ENCODE measurements around the gene FBXO24. TPM values are rescaled to one million over a fixed set of nuclear protein-coding genes. Genes with fewer than 3 reads are reported as not detected.

FBXO24 gene
- total and polyA plus RNA-seq, 9 of the 15 experiments (the other 6 are each of a cell fraction or from before 2014, with no cell fraction given) = 0.17 to 0.95 (median 0.50) TPM

GRCh38 chr7:100556541-100556940, 29.6 kb upstream of the FBXO24 start (continued):
- TF ChIP-seq NELFE (IDR thresholded peaks at IDR 0.05; ENCODE audit: insufficient read depth, insufficient read length) (no peak), NR1H2 (CRISPR knock-in tag; IDR thresholded peaks at IDR 0.05) (no peak), ZNF384 (IDR thresholded peaks at IDR 0.05; ENCODE audit: low read depth, low read length) (no peak), NR4A1 (CRISPR knock-in tag; IDR thresholded peaks at IDR 0.05) (no peak), NR4A1 (tag; IDR thresholded peaks at IDR 0.05) (no peak), FOXK1 (CRISPR knock-in tag; IDR thresholded peaks at IDR 0.05; ENCODE audit: borderline replicate concordance) (no peak), ZBTB17 (CRISPR knock-in tag; IDR thresholded peaks at IDR 0.05) (0 out of 2 replicates have a peak, but pooled peaks have one; percentile 65), ZNF76 (CRISPR knock-in tag; IDR thresholded peaks at IDR 0.05; ENCODE audit: borderline replicate concordance) (no peak), MAFG (tag; conservative IDR thresholded peaks at IDR 0.05) (peak; percentile 82), PTBP1 (IDR thresholded peaks at IDR 0.05; ENCODE audit: low read depth, low read length) (no peak), SETDB1 (IDR thresholded peaks at IDR 0.05; ENCODE audit: low read length) (no peak), MTA3 (IDR thresholded peaks at IDR 0.05; ENCODE audit: borderline replicate concordance) (no peak), MCM5 (IDR thresholded peaks at IDR 0.05; ENCODE audit: low read depth) (no peak), ZBTB7A (IDR thresholded peaks at IDR 0.05; ENCODE audit: borderline replicate concordance, control insufficient read depth, low read depth, low read length) (no peak), THRAP3 (IDR thresholded peaks at IDR 0.05; ENCODE audit: borderline replicate concordance) (no peak), POLR3G (IDR thresholded peaks at IDR 0.05; ENCODE audit: extremely low read depth, insufficient read length, insufficient replicate concordance) (no peak), MYNN (IDR thresholded peaks at IDR 0.05) (no peak), MYNN (CRISPR knock-in tag; IDR thresholded peaks at IDR 0.05) (no peak), STAT5B (CRISPR knock-in tag; IDR thresholded peaks at IDR 0.05) (no peak), PHB (CRISPR knock-in tag; IDR thresholded peaks at IDR 0.05) (no peak), ZNF695 (CRISPR knock-in tag; IDR thresholded peaks at IDR 0.05) (no peak), TSC22D4 (tag; IDR thresholded peaks at IDR 0.05) (no peak), ZNF398 (CRISPR knock-in tag; IDR thresholded peaks at IDR 0.05) (no peak), FOXM1 (IDR thresholded peaks at IDR 0.05; ENCODE audit: low read depth) (no peak), FOXM1 (CRISPR knock-in tag; IDR thresholded peaks at IDR 0.05; ENCODE audit: low read depth) (no peak), E2F4 (CRISPR knock-in tag; IDR thresholded peaks at IDR 0.05; ENCODE audit: low read depth) (no peak), STAG1 (CRISPR knock-in tag; IDR thresholded peaks at IDR 0.05; ENCODE audit: borderline replicate concordance) (no peak), ZNF444 (CRISPR knock-in tag; IDR thresholded peaks at IDR 0.05) (no peak), MEF2D (tag; conservative IDR thresholded peaks at IDR 0.05; ENCODE audit: low read depth) (no peak), SREBF2 (CRISPR knock-in tag; IDR thresholded peaks at IDR 0.05) (no peak), HES1 (IDR thresholded peaks at IDR 0.05; ENCODE audit: low read depth) (no peak)
